ENCODE measurements around the gene SLC2A4RG. TPM values are rescaled to one million over a fixed set of nuclear protein-coding genes. Genes with fewer than 3 reads are reported as not detected.

Gene SLC2A4RG, protein sequence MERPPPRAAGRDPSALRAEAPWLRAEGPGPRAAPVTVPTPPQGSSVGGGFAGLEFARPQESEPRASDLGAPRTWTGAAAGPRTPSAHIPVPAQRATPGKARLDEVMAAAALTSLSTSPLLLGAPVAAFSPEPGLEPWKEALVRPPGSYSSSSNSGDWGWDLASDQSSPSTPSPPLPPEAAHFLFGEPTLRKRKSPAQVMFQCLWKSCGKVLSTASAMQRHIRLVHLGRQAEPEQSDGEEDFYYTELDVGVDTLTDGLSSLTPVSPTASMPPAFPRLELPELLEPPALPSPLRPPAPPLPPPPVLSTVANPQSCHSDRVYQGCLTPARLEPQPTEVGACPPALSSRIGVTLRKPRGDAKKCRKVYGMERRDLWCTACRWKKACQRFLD
- total RNA-seq = 49.3 and 69.3 TPM in 2 replicates

DNA sequence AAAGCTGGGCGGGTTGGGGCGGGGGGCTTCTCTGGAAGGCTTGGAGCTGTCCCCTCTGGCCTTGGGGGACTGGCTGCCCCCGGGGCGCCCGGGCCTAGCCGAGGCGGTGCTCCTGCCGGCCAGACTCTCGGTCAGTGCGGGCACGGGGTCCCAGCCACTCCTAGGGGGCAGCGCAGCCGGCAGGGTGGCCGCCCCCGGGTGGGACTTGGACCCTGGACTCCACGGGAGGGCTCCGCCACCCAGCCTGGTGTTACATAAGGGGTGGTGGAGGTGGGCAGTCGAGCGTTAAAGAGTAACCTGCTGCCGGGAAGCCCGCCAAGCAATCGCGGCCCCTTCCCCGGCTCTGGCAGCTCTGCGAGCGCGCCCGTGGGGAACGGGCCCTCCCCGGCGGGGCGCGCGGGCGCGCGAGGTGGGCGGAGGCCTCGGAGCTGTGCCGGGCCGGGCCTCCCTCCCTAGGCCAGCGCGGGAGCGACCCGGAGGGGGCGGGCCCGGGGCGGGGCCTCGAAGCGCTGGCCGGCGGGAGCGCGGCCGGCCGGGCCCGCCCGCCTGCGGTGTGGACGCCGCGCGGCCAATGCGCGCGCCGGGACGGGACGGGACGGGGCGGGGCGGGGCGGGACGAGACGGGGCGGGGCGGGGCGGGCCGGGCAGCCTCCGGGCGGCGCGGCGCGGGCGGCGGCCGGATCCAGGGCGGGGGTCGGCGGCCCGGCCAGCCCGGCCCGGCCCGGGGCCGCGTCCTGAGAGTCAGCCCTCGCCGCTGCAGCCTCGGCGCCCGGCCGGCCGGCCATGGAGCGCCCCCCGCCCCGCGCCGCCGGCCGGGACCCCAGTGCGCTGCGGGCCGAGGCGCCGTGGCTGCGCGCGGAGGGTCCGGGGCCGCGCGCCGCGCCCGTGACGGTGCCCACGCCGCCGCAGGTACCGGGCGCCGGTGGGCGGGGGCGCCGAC is at the start of gene SLC2A4RG:
SLC2A4RG (plus strand) TSS at position 647 of the 940 bp plus-strand sequence; CDS start at position 784, 137 bp downstream.

DNA sequence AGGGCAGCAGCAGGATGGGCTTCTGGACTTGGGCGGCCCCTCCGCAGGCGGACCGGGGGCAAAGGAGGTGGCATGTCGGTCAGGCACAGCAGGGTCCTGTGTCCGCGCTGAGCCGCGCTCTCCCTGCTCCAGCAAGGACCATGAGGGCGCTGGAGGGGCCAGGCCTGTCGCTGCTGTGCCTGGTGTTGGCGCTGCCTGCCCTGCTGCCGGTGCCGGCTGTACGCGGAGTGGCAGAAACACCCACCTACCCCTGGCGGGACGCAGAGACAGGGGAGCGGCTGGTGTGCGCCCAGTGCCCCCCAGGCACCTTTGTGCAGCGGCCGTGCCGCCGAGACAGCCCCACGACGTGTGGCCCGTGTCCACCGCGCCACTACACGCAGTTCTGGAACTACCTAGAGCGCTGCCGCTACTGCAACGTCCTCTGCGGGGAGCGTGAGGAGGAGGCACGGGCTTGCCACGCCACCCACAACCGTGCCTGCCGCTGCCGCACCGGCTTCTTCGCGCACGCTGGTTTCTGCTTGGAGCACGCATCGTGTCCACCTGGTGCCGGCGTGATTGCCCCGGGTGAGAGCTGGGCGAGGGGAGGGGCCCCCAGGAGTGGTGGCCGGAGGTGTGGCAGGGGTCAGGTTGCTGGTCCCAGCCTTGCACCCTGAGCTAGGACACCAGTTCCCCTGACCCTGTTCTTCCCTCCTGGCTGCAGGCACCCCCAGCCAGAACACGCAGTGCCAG is 42.8 kb upstream of the SLC2A4RG start, which contains the start of gene TNFRSF6B:
TNFRSF6B (plus strand) TSS at position 25 of the 729 bp plus-strand sequence; CDS start at position 141, 116 bp downstream.

DNA sequence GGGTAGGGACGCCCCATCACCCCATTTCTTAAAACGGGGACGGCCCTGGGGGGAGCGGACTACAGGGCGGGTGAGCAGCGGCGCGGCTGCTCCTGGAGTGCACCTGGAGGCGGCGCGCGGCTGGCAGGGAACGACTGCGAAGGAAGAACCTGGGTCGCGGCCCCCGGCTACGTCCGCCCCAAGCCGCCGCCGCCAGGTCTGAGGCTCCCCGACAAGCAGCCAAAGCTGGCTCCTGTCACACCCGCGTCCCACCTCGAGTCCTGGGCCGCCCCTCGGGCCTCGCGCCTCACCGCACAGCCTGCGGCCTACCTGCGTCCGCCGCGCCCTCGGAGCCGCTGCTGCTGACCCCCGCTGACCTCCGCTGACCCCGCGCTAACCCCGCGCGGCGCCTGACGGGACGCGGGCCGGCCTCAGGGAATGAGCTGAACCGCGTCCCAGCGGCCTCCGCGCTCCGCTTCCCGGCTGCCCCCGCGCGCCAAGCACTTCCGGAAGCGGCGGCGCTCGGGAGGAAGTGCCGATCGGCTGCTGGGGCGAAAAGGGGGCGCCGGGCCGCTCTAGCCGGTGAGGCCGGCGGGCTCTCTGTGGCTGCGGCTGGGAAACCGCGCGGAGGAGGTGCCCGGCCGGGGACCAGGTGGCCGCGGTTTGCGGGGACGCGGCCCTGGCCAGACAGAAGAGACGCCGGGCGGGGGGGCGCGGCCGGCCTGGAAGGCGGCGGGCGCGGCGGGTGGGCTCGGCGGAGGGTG is 31.8 kb upstream of the SLC2A4RG start, which contains the start of the genes ARFRP1 and ZGPAT:
ARFRP1 (minus strand) TSS at position 419 of the 743 bp plus-strand sequence. CDS start 885 bp downstream, outside the sequence.
ZGPAT (plus strand) TSS at position 482 of the 743 bp plus-strand sequence. CDS start 542 bp downstream, outside the sequence.

DNA sequence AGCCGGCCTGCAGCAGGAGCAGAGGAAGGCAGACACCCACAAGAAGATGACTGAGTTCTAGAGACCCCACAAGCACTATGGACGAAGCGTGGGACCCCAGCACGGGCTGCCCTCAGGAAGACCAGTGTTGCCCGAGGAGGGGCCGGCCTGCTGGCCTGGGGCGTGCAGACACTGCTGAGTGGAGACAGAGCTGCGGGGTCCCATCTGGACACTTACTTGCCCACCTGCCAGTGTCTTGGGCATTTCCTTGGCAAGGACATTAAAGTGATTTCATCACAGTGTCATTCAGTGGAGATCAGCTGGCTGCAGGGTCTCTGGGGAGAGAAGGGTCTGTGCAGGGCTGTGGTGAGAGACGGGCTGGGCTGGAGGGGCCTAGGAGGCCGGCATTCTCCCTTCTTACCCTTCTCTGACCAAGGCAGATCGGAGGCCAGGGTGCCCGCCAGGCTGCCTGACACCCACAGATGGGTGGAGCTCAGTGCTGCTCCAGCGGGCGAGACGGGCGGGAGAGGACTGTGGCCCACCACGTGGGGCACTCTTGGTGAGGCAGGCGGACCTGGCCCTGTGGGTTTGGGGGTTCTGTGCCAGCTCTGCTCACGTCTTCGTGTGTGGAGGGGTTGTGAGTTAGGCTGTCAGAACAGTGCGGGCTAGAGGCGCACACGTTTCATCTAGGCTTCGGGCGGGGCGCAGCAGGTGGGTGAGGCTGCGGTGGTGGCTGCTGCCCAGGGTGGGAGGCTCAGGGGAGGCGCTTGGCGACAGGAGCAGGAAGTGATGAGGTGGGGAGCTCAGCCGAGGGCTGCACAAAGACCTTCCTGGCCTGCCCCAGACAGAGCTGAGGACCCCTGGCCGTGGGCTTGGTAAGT is 3.5 kb upstream of the SLC2A4RG start, which contains the start of gene LIME1:
LIME1 (plus strand) TSS at position 806 of the 860 bp plus-strand sequence. CDS start 886 bp downstream, outside the sequence.

Other genes starting within 250 kb of the SLC2A4RG start
- 0.58 TPM in 1 of 2 replicates, not detected in the other for gene EEF1A2, start 240.7 kb upstream of the SLC2A4RG start, total RNA-seq
- 133 and 178 TPM in 2 replicates for gene PPDPF, start 219.0 kb upstream of the SLC2A4RG start, total RNA-seq
- gene PTK6, start 202.4 kb upstream of the SLC2A4RG start, total RNA-seq = not detected in 2 replicates
- not detected in 2 replicates for gene SRMS, start 192.0 kb upstream of the SLC2A4RG start, total RNA-seq
- 1.1 and 1.7 TPM in 2 replicates for gene FNDC11, start 185.6 kb upstream of the SLC2A4RG start, total RNA-seq
- gene HELZ2, start 165.5 kb upstream of the SLC2A4RG start, total RNA-seq = 24.2 and 30.1 TPM in 2 replicates
- gene GMEB2, start 112.7 kb upstream of the SLC2A4RG start, total RNA-seq = 11.3 and 13.3 TPM in 2 replicates
- 53.3 and 67.2 TPM in 2 replicates for gene STMN3, start 86.4 kb upstream of the SLC2A4RG start, total RNA-seq
- gene RTEL1, start 81.5 kb upstream of the SLC2A4RG start, total RNA-seq = 13.5 and 14.0 TPM in 2 replicates
- 250 and 261 TPM in 2 replicates for gene TNFRSF6B, start 43.1 kb upstream of the SLC2A4RG start, total RNA-seq
- 38.9 and 59.5 TPM in 2 replicates for gene ARFRP1, start 31.8 kb upstream of the SLC2A4RG start, total RNA-seq
- 24.1 and 42.7 TPM in 2 replicates for gene ZGPAT, start 31.7 kb upstream of the SLC2A4RG start, total RNA-seq
- gene LIME1, start 3.1 kb upstream of the SLC2A4RG start, total RNA-seq = 0.58 and 1.4 TPM in 2 replicates
- gene ZBTB46, start 91.5 kb downstream of the SLC2A4RG start, total RNA-seq = 21.1 and 34.3 TPM in 2 replicates
- gene ABHD16B, start 121.7 kb downstream of the SLC2A4RG start, total RNA-seq = not detected in 2 replicates
- 192 and 206 TPM in 2 replicates for gene TPD52L2, start 125.5 kb downstream of the SLC2A4RG start, total RNA-seq
- 38.6 and 43.4 TPM in 2 replicates for gene DNAJC5, start 155.3 kb downstream of the SLC2A4RG start, total RNA-seq
- 23.4 and 27.1 TPM in 2 replicates for gene UCKL1, start 216.6 kb downstream of the SLC2A4RG start, total RNA-seq
- gene ZNF512B, start 230.2 kb downstream of the SLC2A4RG start, total RNA-seq = 7.1 and 8.6 TPM in 2 replicates
- gene SAMD10, start 239.9 kb downstream of the SLC2A4RG start, total RNA-seq = 1.4 and 2.1 TPM in 2 replicates
- gene PRPF6, start 241.4 kb downstream of the SLC2A4RG start, total RNA-seq = 41.5 and 43.6 TPM in 2 replicates